ENCODE measurements around the gene MAGEL2.

The MAGEL2 gene

DNA sequence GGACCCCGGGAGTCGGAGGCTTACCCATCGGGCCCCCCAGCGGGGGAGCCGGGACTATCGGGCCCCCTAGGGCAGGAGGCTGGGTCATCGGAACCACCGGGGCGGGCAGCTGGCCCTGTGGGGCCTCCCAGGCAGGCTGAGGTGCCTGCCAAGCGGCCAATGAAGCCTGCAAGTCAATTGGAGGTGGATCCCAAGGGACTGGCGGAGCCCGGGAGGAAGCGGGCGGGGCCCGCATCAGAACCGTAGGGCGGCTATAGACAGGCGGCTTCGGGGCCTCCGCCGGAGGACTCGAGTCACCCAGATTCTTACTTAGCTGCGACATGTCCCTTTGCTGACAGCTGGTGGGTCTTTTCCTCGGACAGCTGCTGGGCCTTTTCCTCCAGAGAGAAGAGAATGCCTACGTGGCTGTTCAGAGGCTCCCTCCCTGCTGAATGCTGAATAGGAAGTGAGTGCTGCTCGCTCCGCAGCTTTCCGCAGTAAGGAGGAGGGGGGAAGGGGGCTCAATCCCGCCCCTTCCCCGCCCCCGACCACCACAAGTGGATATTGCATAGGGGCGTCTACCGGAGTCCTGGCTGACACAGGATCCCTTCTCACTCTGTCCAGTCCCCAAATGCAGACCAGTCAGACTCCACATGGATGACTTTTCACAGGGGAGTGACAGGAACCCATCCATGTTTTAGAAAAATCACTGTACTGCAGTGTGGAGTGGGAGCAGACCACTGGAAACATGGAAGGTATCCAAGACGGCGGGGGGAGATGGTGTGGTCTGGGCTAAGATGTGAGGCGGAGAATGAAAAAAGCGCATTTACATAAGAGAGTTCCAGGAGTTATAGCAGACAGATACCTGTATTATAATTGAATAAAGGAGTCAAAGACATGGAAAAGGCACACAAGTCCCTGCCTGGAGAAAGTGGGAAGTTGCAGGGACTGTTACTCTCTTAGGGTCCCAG lies at the start of gene MAGEL2:
Gene MAGEL2, minus strand, starts transcription at position 447 of the 950 bp plus-strand sequence. Its CDS starts 125 bp downstream, at position 322.
- H3K4me3 ChIP-seq: peak within 1 kb of the TSS; percentile 50 to 73 (median 64)
- H3K4me1 ChIP-seq: peaks cover 0 to 20% (median 12%) of the 10 kb centered on the region in 10 experiments; a peak in 13 of 20 replicates
- H3K27me3 ChIP-seq: 0 out of 22 replicates have a peak, but pooled peaks cover 0 to 7% (median 0%) of the 10 kb centered on the region in 11 experiments
- H3K27ac ChIP-seq: peak within 1 kb of the TSS in 10 of 11 experiments; percentile 14 to 60 (median 46); a peak in 13 of 22 replicates
- H3K4me2 ChIP-seq: peak within 1 kb of the TSS; percentile 59 to 89 (median 70)
- H4K20me1 ChIP-seq: no peaks in the 10 kb centered on the region
- peaks cover 0 to 14% (median 0%) of the 10 kb centered on the region in 11 experiments; a peak in 7 of 22 replicates for H3K9me3 ChIP-seq (replicated peaks in 1 of 11)
- H3K36me3 ChIP-seq: no peaks in the 10 kb centered on the region
- no peak for TF ChIP-seq Cebpa-rat (IDR thresholded peaks at IDR 0.05)
- peak within 1 kb of the TSS; percentile 62 to 77 (median 71) for H3K9ac ChIP-seq

DNA sequence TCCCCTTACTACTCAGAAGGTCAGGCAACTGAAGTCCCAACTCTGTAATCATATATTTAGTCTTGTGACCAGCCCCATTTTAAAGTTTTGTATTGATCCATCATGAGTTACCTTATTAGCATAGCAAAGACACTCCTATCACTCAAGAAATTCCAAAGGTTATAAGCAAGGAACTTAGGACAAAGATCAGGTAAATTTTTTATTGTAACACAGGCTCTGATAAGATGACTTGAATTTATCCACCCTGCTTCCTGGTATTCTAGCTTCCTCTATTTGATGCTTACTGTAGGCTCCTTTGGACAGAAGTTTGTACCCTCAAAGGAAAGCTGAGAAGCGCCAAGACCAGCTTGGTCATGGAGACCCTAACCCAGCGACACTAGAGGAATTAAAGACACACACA lies 47.6 kb upstream of the MAGEL2 start:
- peaks cover 0 to 16% (median 0%) of the 10 kb centered on the region in 10 experiments; a peak in 4 of 20 replicates for H3K4me1 ChIP-seq
- no peaks in the 10 kb centered on the region for H4K20me1 ChIP-seq
- H3K27me3 ChIP-seq: no peaks in the 10 kb centered on the region
- H3K36me3 ChIP-seq: no peaks in the 10 kb centered on the region
- no peak overlapping the region for H3K4me3 ChIP-seq
- peaks cover 3 to 33% (median 16%) of the 10 kb centered on the region in 11 experiments; a peak in 18 of 22 replicates for H3K9me3 ChIP-seq (replicated peaks in 1 of 11)
- H3K9ac ChIP-seq: no peak overlapping the region
- no peak overlapping the region for H3K4me2 ChIP-seq
- H3K27ac ChIP-seq: no peak overlapping the region
- TF ChIP-seq Cebpa-rat (IDR thresholded peaks at IDR 0.05): no peak

DNA sequence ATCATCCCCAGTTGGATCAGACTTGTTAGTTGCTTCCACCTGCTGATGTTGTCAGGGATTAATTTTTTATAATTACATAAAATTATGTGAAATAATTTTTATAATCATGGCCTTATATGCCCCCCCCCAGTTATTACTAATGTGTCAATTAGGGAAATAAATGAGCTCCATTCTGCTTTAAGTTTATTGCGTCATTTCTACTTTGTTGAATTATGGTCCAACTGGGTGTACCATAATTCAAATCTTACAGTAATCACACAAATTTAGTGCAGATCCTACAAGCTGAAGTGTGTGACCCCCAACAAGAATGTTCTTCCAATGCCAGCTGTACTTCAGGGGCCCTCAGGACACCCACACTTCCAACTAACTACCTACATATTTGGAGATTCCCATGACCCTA lies 46.9 kb upstream of the MAGEL2 start:
- no peak for TF ChIP-seq Cebpa-rat (IDR thresholded peaks at IDR 0.05)
- H3K4me2 ChIP-seq: no peak overlapping the region

DNA sequence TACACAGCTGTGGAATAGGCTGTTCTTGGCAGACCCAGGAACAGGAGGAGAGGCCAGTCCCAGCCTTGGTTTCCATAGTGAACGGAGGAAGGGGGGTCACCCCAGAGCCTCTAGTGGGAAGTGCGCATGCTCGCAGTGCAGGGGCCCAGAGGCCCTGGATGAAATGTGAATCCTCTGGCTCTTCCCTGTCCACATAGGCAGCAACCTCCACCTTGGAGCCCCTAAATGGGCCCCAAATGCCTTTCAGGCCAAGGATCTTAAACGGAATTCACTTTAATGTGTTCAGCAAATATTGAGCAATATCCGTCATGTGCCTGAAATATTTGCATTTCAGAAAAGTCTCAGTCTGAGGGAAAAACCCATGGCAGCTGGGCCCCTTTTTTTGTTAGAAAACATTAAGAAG lies 42.8 kb upstream of the MAGEL2 start:
- H3K4me1 ChIP-seq: peaks cover 0 to 42% (median 0%) of the 10 kb centered on the region in 10 experiments; a peak in 4 of 20 replicates
- TF ChIP-seq Cebpa-rat (IDR thresholded peaks at IDR 0.05): peak in 4 of 11 experiments; percentile 21 to 46 (median 29); a peak in 3 of 22 replicates
- peaks cover 12 to 38% (median 22%) of the 10 kb centered on the region in 11 experiments; a peak in 20 of 22 replicates for H3K9me3 ChIP-seq (replicated peaks in 1 of 11)
- no peaks in the 10 kb centered on the region for H3K36me3 ChIP-seq
- H3K27me3 ChIP-seq: no peaks in the 10 kb centered on the region
- H4K20me1 ChIP-seq: no peaks in the 10 kb centered on the region
- peak overlapping the region in 3 of 11 experiments; percentile 40 to 71 (median 68); a peak in 6 of 22 replicates for H3K27ac ChIP-seq
- no peak overlapping the region for H3K4me3 ChIP-seq
- peak overlapping the region in 2 of 11 experiments; percentile 11 to 12; a peak in 1 of 22 replicates for H3K9ac ChIP-seq
- peak overlapping the region in 2 of 11 experiments; percentile 74 to 75; a peak in 4 of 22 replicates for H3K4me2 ChIP-seq

More for the DNA sequence above, 46.9 kb upstream of the MAGEL2 start:
- no peak overlapping the region for H3K4me3 ChIP-seq
- no peak overlapping the region for H3K9ac ChIP-seq
- no peaks in the 10 kb centered on the region for H3K27me3 ChIP-seq
- H4K20me1 ChIP-seq: no peaks in the 10 kb centered on the region
- no peaks in the 10 kb centered on the region for H3K36me3 ChIP-seq
- peaks cover 0 to 23% (median 0%) of the 10 kb centered on the region in 10 experiments; a peak in 4 of 20 replicates for H3K4me1 ChIP-seq
- peaks cover 3 to 33% (median 16%) of the 10 kb centered on the region in 11 experiments; a peak in 18 of 22 replicates for H3K9me3 ChIP-seq (replicated peaks in 1 of 11)
- H3K27ac ChIP-seq: no peak overlapping the region

DNA sequence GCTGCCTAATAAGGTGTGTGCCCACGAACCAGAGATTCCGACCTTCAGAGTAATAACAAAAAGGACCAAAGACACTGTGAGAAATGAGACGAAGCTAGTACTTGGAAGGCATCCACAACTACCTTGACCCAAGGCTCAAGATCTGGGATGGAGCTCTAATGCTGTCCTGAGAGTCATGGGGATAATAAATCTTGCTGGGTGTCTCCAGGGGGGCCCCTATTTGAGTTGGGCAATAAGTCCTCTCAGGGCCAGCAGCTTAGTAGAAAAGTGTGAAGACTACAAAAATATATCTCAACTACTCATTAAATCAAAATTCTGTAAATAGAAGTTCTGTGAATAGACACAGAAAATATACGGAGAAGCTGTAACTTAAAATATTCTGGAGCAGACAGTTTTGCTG lies 42.3 kb upstream of the MAGEL2 start:
- Histone ChIP-seq H3K9me3 (replicated peaks in 1 of 11) (peaks cover 10 to 33% (median 18%) of the 10 kb centered on the region in 11 experiments; a peak in 20 of 22 replicates), H3K4me3 (no peak overlapping the region), H3K4me1 (peaks cover 0 to 42% (median 0%) of the 10 kb centered on the region in 10 experiments; a peak in 4 of 20 replicates), H3K27ac (peak overlapping the region in 3 of 11 experiments; percentile 40 to 71 (median 68); a peak in 6 of 22 replicates), H3K36me3 (no peaks in the 10 kb centered on the region), H3K4me2 (peak overlapping the region in 2 of 11 experiments; percentile 74 to 75; a peak in 4 of 22 replicates), H3K9ac (peak overlapping the region in 2 of 11 experiments; percentile 11 to 12; a peak in 1 of 22 replicates), H4K20me1 (no peaks in the 10 kb centered on the region), H3K27me3 (no peaks in the 10 kb centered on the region)
- no peak for TF ChIP-seq Cebpa-rat (IDR thresholded peaks at IDR 0.05)

DNA sequence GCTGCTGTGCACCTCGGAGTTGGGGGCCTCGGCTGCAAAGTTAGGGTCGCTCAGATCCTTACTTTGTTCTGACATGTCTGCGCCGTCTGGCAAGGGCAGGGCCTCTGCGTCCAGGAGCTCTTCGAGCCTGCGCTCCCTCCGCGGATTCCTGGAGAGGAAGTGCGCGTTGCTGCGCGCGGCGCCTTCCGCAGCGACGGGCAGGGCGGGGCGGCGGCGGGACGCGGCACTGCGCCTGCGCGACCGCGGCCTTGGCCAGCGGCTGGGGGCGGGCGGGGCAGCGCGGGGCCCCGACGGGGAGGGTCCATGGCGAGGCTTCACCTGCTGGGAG lies 39.4 kb upstream of the MAGEL2 start, which contains the start of gene NDN:
Gene NDN, minus strand, starts transcription at position 163 of the 328 bp plus-strand sequence. Its CDS starts 88 bp downstream, at position 75.
- peaks cover 9 to 20% (median 11%) of the 10 kb centered on the region in 11 experiments; a peak in 20 of 22 replicates for H3K9me3 ChIP-seq (replicated peaks in 1 of 11)
- H3K4me1 ChIP-seq: peaks cover 0 to 42% (median 0%) of the 10 kb centered on the region in 10 experiments; a peak in 4 of 20 replicates
- no peaks in the 10 kb centered on the region for H4K20me1 ChIP-seq
- H3K27ac ChIP-seq: no peak within 1 kb of the TSS
- no peaks in the 10 kb centered on the region for H3K36me3 ChIP-seq
- H3K27me3 ChIP-seq: no peaks in the 10 kb centered on the region
- peak within 1 kb of the TSS in 2 of 11 experiments; percentile 62 to 75; a peak in 4 of 22 replicates for H3K4me2 ChIP-seq
- no peak within 1 kb of the TSS for H3K4me3 ChIP-seq
- H3K9ac ChIP-seq: no peak within 1 kb of the TSS
- no peak for TF ChIP-seq Cebpa-rat (IDR thresholded peaks at IDR 0.05)

DNA sequence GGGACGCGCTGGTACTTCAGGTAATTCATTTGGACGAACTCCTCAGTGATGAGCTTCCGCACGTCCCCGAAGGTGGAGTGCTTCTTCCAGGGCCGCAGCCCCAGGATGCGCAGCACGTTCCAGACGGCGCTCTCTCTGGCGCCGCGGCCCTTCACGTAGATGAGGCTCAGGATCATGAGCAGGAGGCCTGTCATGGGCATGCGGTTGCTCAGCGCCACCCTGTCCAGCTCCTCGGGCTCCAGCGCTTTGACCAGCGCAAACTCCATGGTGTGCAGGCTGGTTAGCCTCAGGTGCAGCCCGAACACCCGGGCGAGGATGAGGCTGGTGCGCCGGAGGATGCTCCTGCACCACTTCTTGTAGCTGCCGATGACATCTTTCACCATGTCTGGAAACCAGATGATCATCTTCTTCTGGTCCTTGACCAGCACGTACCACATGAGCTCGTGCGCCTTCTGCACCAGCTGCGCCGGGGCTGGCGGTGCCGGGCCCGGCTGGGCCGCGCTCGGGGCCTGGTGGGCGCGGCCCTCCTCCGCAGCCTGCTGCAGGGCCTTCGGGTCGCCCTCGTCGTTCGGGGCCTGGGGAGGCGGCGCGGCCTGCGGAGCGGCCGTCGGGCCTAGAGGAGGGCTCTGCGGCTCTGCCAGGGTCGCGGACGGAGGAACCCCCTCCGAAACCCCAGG lies 38.9 kb upstream of the MAGEL2 start:
- Histone ChIP-seq H4K20me1 (no peaks in the 10 kb centered on the region), H3K27ac (no peak overlapping the region), H3K36me3 (no peaks in the 10 kb centered on the region), H3K27me3 (no peaks in the 10 kb centered on the region), H3K4me2 (no peak overlapping the region), H3K9ac (no peak overlapping the region), H3K9me3 (replicated peaks in 1 of 11) (peaks cover 9 to 15% (median 11%) of the 10 kb centered on the region in 11 experiments; a peak in 19 of 22 replicates), H3K4me1 (peaks cover 0 to 40% (median 0%) of the 10 kb centered on the region in 10 experiments; a peak in 4 of 20 replicates), H3K4me3 (no peak overlapping the region)
- TF ChIP-seq Cebpa-rat (IDR thresholded peaks at IDR 0.05): no peak

DNA sequence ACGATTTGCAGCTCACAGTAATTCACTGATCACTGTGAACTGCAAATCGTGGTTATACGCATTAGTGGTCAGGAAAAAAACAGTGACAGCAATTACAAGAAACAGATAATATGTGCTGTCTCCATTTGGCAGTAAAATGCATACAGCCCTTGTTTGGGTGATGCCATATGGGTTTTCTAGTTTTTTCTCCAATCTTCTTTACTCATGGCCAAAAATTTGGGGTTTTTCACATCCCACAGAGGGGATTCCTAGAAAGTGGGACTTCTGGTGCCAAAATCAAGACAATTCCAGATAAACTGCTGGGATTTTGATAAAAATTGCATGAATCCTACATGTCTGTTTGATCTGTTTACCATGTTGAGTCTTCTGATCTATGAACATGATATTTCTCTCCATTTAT lies 23.8 kb upstream of the MAGEL2 start:
- peaks cover 0 to 24% (median 4%) of the 10 kb centered on the region in 10 experiments; a peak in 7 of 20 replicates for H3K4me1 ChIP-seq
- peak overlapping the region in 1 of 11 experiments; percentile 28; a peak in 1 of 22 replicates for H3K27ac ChIP-seq
- no peaks in the 10 kb centered on the region for H3K9me3 ChIP-seq (replicated peaks in 1 of 11)
- H3K27me3 ChIP-seq: no peaks in the 10 kb centered on the region
- TF ChIP-seq Cebpa-rat (IDR thresholded peaks at IDR 0.05): no peak
- H3K9ac ChIP-seq: no peak overlapping the region
- H3K4me3 ChIP-seq: no peak overlapping the region
- H4K20me1 ChIP-seq: no peaks in the 10 kb centered on the region
- H3K4me2 ChIP-seq: peak overlapping the region in 7 of 11 experiments; percentile 1 to 56 (median 11); a peak in 7 of 22 replicates
- H3K36me3 ChIP-seq: no peaks in the 10 kb centered on the region

Data from BLaER1 treated with 17β-estradiol and CSF1 and Interleukin-3, amounts not matched to agents 10 nM and 100 nM (cell line).